ENCODE measurements around the gene WDR31. TPM values are rescaled to one million over a fixed set of nuclear protein-coding genes. Genes with fewer than 3 reads are reported as not detected.
A peak's percentile ranks its signal among the peaks of the same experiment; 100 is the strongest.

The WDR31 gene
- total RNA-seq, result 2.0 TPM

- TF ChIP-seq POLR2AphosphoS5 (IDR thresholded peaks at IDR 0.05; ENCODE audit: insufficient read depth in 1 of 2, low read depth in 1 of 2), result peak; percentile 83 to 88
- TF ChIP-seq CTCF (IDR thresholded peaks at IDR 0.05), result no peak
- peak in 1 of 2 donors; percentile 39 for TF ChIP-seq POLR2A (IDR thresholded peaks at IDR 0.05)
- H3K36me3 ChIP-seq, result no peaks in the 10 kb centered on the region
- H3K4me1 ChIP-seq, result peaks cover 19% of the 10 kb centered on the region
- DNase-seq (ENCODE audit: extremely low spot score in 2 of 2), result peak in 1 of 2 donors; percentile 87
- intact Hi-C loops (cut with DNase I), result no loop called here
- H3K27ac ChIP-seq, result peak within 1 kb of the TSS; percentile 75
- no peaks in the 10 kb centered on the region for H3K9me3 ChIP-seq
- H3K4me3 ChIP-seq, result peak within 1 kb of the TSS; percentile 61 to 88
- H3K27me3 ChIP-seq, result no peaks in the 10 kb centered on the region
These were observed at the start of gene WDR31 for GRCh38 chr9:113340011-113340699. Gene WDR31 (minus strand): TSS chr9:113340275. CDS start chr9:113332022, 8,253 bp downstream.

GRCh38 chr9:113389451-113389850 lies 49.4 kb upstream of the WDR31 start:
- no peaks in the 10 kb centered on the region for H3K9me3 ChIP-seq
- no peaks in the 10 kb centered on the region for H3K27me3 ChIP-seq
- H3K36me3 ChIP-seq, result peaks cover 0 to 41% of the 10 kb centered on the region in 2 donors
- H3K4me1 ChIP-seq, result no peaks in the 10 kb centered on the region
- intact Hi-C loops (cut with DNase I), result no loop called here
- no peak overlapping the region for H3K27ac ChIP-seq
- TF ChIP-seq CTCF (IDR thresholded peaks at IDR 0.05), result no peak
- no peak for TF ChIP-seq POLR2A (IDR thresholded peaks at IDR 0.05)
- TF ChIP-seq POLR2AphosphoS5 (IDR thresholded peaks at IDR 0.05; ENCODE audit: insufficient read depth in 1 of 2, low read depth in 1 of 2), result no peak
- DNase-seq (ENCODE audit: extremely low spot score in 2 of 2), result no peak
- no peak overlapping the region for H3K4me3 ChIP-seq

GRCh38 chr9:113388833-113389232 lies 48.8 kb upstream of the WDR31 start:
- Histone ChIP-seq H3K27me3 (no peaks in the 10 kb centered on the region), H3K36me3 (peaks cover 0 to 41% of the 10 kb centered on the region in 2 donors), H3K27ac (no peak overlapping the region), H3K9me3 (no peaks in the 10 kb centered on the region), H3K4me1 (no peaks in the 10 kb centered on the region), H3K4me3 (no peak overlapping the region)
- TF ChIP-seq CTCF (IDR thresholded peaks at IDR 0.05) (no peak), POLR2A (IDR thresholded peaks at IDR 0.05) (no peak), POLR2AphosphoS5 (IDR thresholded peaks at IDR 0.05; ENCODE audit: insufficient read depth in 1 of 2, low read depth in 1 of 2) (no peak)
- intact Hi-C loops (cut with DNase I), result no loop called here
- no peak for DNase-seq (ENCODE audit: extremely low spot score in 2 of 2)

GRCh38 chr9:113387560-113388230 lies 47.6 kb upstream of the WDR31 start:
- H3K36me3 ChIP-seq, result peaks cover 0 to 41% of the 10 kb centered on the region in 2 donors
- intact Hi-C loops (cut with DNase I), result no loop called here
- no peak overlapping the region for H3K4me3 ChIP-seq
- H3K27me3 ChIP-seq, result no peaks in the 10 kb centered on the region
- H3K9me3 ChIP-seq, result no peaks in the 10 kb centered on the region
- no peak for DNase-seq (ENCODE audit: extremely low spot score in 2 of 2)
- no peak for TF ChIP-seq POLR2A (IDR thresholded peaks at IDR 0.05)
- TF ChIP-seq POLR2AphosphoS5 (IDR thresholded peaks at IDR 0.05; ENCODE audit: insufficient read depth in 1 of 2, low read depth in 1 of 2), result no peak
- no peak for TF ChIP-seq CTCF (IDR thresholded peaks at IDR 0.05)
- no peaks in the 10 kb centered on the region for H3K4me1 ChIP-seq
- no peak overlapping the region for H3K27ac ChIP-seq

Measured in vagina (tissue), 2 donors.